Duodenal mucosa (tissue), 2 donors: ENCODE data around the gene YBX3.
A peak's percentile ranks its signal among the peaks of the same experiment; 100 is the strongest.
"Not testable (repeated sequence)": the region's sequence is repeated elsewhere in the genome, so short reads cannot be mapped to it uniquely, and the experiment has no call there.

Experiments used
- H3K27ac ChIP-seq: one replicate; pipeline ENCODE4 v1.7.0; 2013; ENCODE audit warnings: low read depth, low read length
- H3K27me3 ChIP-seq, 2 donors: one replicate each; pipeline ENCODE4 v1.7.0; 2013; ENCODE audit warnings: low read length in 2 of 2, control low read depth in 1 of 2; ENCODE audit not compliant: insufficient read depth in 2 of 2, control insufficient read depth in 1 of 2
- H3K36me3 ChIP-seq, 2 donors: one replicate each; pipeline ENCODE4 v1.7.0; 2013; ENCODE audit warnings: low read length in 2 of 2, control low read depth in 1 of 2; ENCODE audit not compliant: insufficient read depth in 2 of 2, control insufficient read depth in 1 of 2
- H3K4me1 ChIP-seq, 2 donors: one replicate each; pipeline ENCODE4 v1.7.0; 2013; ENCODE audit warnings: low read length in 2 of 2, control low read depth in 1 of 2; ENCODE audit not compliant: insufficient read depth in 2 of 2, control insufficient read depth in 1 of 2
- H3K4me3 ChIP-seq, 2 donors: one replicate each; pipeline ENCODE4 v1.7.0; 2013; ENCODE audit warnings: low read length in 2 of 2, low read depth in 1 of 2
- H3K9ac ChIP-seq, 2 donors: one replicate each; pipeline ENCODE4 v1.7.0; 2013; ENCODE audit warnings: low read length in 2 of 2, low read depth in 1 of 2
- H3K9me3 ChIP-seq, 2 donors: one replicate each; pipeline ENCODE4 v1.7.0; 2013; ENCODE audit warnings: low read length in 2 of 2, control low read depth in 1 of 2; ENCODE audit not compliant: control insufficient read depth in 1 of 2

YBX3 gene

GRCh38 chr12:10722905-10723746, at the start of gene YBX3:
TSS of gene YBX3 (minus strand) at chr12:10723323. CDS start at chr12:10723111, 212 bp downstream.
- Histone ChIP-seq H3K9ac (peak within 1 kb of the TSS; percentile 84 to 90), H3K27me3 (peaks cover 0 to 3% of the 10 kb centered on the region in 2 donors), H3K4me3 (peak within 1 kb of the TSS; percentile 94 to 98), H3K27ac (peak within 1 kb of the TSS; percentile 88), H3K4me1 (peaks cover 19 to 30% of the 10 kb centered on the region in 2 donors), H3K36me3 (no peaks in the 10 kb centered on the region), H3K9me3 (no peaks in the 10 kb centered on the region)

- no peak overlapping the region for H3K9ac ChIP-seq
- H3K4me3 ChIP-seq = no peak overlapping the region
- no peaks in the 10 kb centered on the region for H3K4me1 ChIP-seq
- H3K27ac ChIP-seq = no peak overlapping the region
- no peaks in the 10 kb centered on the region for H3K9me3 ChIP-seq
- H3K36me3 ChIP-seq = no peaks in the 10 kb centered on the region
- peaks cover 20 to 39% of the 10 kb centered on the region in 2 donors for H3K27me3 ChIP-seq
Measured at GRCh38 chr12:10771132-10771733, 48.1 kb upstream of the YBX3 start.

- no peaks in the 10 kb centered on the region for H3K4me1 ChIP-seq
- H3K9me3 ChIP-seq = peaks cover 9 to 10% of the 10 kb centered on the region in 2 donors
- H3K9ac ChIP-seq = no peak overlapping the region
- H3K27me3 ChIP-seq = peaks cover 0 to 16% of the 10 kb centered on the region in 2 donors
- no peaks in the 10 kb centered on the region for H3K36me3 ChIP-seq
- H3K4me3 ChIP-seq = no peak overlapping the region
- no peak overlapping the region for H3K27ac ChIP-seq
Measured at GRCh38 chr12:10759657-10760056, 36.5 kb upstream of the YBX3 start.

GRCh38 chr12:10756194-10756593, 33.1 kb upstream of the YBX3 start:
- H3K9ac ChIP-seq = no peak overlapping the region
- peaks cover 0 to 9% of the 10 kb centered on the region in 2 donors for H3K27me3 ChIP-seq
- H3K9me3 ChIP-seq = peaks cover 9 to 10% of the 10 kb centered on the region in 2 donors
- no peaks in the 10 kb centered on the region for H3K36me3 ChIP-seq
- H3K4me3 ChIP-seq = no peak overlapping the region
- H3K4me1 ChIP-seq = no peaks in the 10 kb centered on the region
- H3K27ac ChIP-seq = no peak overlapping the region

GRCh38 chr12:10753059-10753458, 29.9 kb upstream of the YBX3 start:
- peaks cover 4 to 5% of the 10 kb centered on the region in 2 donors for H3K4me1 ChIP-seq
- H3K4me3 ChIP-seq = no peak overlapping the region
- H3K27ac ChIP-seq = no peak overlapping the region
- no peak overlapping the region for H3K9ac ChIP-seq
- H3K9me3 ChIP-seq = peaks cover 9 to 10% of the 10 kb centered on the region in 2 donors
- no peaks in the 10 kb centered on the region for H3K36me3 ChIP-seq
- H3K27me3 ChIP-seq = peaks cover 0 to 2% of the 10 kb centered on the region in 2 donors

GRCh38 chr12:10750385-10750727, 27.2 kb upstream of the YBX3 start:
- Histone ChIP-seq H3K4me1 (peaks cover 4 to 5% of the 10 kb centered on the region in 2 donors), H3K27me3 (no peaks in the 10 kb centered on the region), H3K36me3 (no peaks in the 10 kb centered on the region), H3K9ac (no peak overlapping the region), H3K4me3 (no peak overlapping the region), H3K27ac (no peak overlapping the region), H3K9me3 (no peaks in the 10 kb centered on the region)

GRCh38 chr12:10749700-10750384, 26.7 kb upstream of the YBX3 start:
- Histone ChIP-seq H3K4me3 (peak overlapping the region; percentile 51 to 60), H3K9ac (peak overlapping the region; percentile 4 to 28), H3K36me3 (no peaks in the 10 kb centered on the region), H3K9me3 (no peaks in the 10 kb centered on the region), H3K27me3 (no peaks in the 10 kb centered on the region), H3K4me1 (peaks cover 4 to 5% of the 10 kb centered on the region in 2 donors), H3K27ac (no peak overlapping the region)

- Histone ChIP-seq H3K9ac (no peak overlapping the region), H3K4me1 (peaks cover 4 to 5% of the 10 kb centered on the region in 2 donors), H3K9me3 (no peaks in the 10 kb centered on the region), H3K27me3 (no peaks in the 10 kb centered on the region), H3K4me3 (no peak overlapping the region), H3K36me3 (no peaks in the 10 kb centered on the region), H3K27ac (no peak overlapping the region)
Measured at GRCh38 chr12:10747730-10748129, 24.6 kb upstream of the YBX3 start.

GRCh38 chr12:10743420-10743819, 20.3 kb upstream of the YBX3 start:
- H3K9me3 ChIP-seq, H3K4me1 ChIP-seq, H3K27me3 ChIP-seq, H3K27ac ChIP-seq, H3K36me3 ChIP-seq, H3K9ac ChIP-seq, H3K4me3 ChIP-seq: not testable (repeated sequence)

- Histone ChIP-seq H3K4me3 (no peak overlapping the region), H3K27me3 (no peaks in the 10 kb centered on the region), H3K9ac (no peak overlapping the region), H3K4me1 (no peaks in the 10 kb centered on the region), H3K27ac (no peak overlapping the region), H3K9me3 (no peaks in the 10 kb centered on the region), H3K36me3 (no peaks in the 10 kb centered on the region)
Measured at GRCh38 chr12:10741845-10742244, 18.7 kb upstream of the YBX3 start.
